ENCODE measurements around the gene LHFPL2.

Gene LHFPL2

GRCh38 chr5:78515670-78516069 lies 132.9 kb downstream of the LHFPL2 start:
- no peak for DNase-seq

GRCh38 chr5:78514427-78515330 lies 133.9 kb downstream of the LHFPL2 start:
- DNase-seq = no peak

GRCh38 chr5:78513441-78513840 lies 135.1 kb downstream of the LHFPL2 start:
- DNase-seq = no peak

- DNase-seq = no peak
Observed at GRCh38 chr5:78512435-78512834, 136.1 kb downstream of the LHFPL2 start.

GRCh38 chr5:78511121-78511906 lies 137.3 kb downstream of the LHFPL2 start:
- DNase-seq = no peak

GRCh38 chr5:78509884-78510769 lies 138.4 kb downstream of the LHFPL2 start:
- no peak for DNase-seq

GRCh38 chr5:78509145-78509865 lies 139.3 kb downstream of the LHFPL2 start:
- no peak for DNase-seq

- peak in 1 of 2 experiments; percentile 4 for DNase-seq
Observed at GRCh38 chr5:78508186-78508765, 140.3 kb downstream of the LHFPL2 start.

GRCh38 chr5:78507531-78507930 lies 141.0 kb downstream of the LHFPL2 start:
- DNase-seq = no peak

- DNase-seq = no peak
Observed at GRCh38 chr5:78506261-78507024, 142.1 kb downstream of the LHFPL2 start.

- no peak for DNase-seq
Observed at GRCh38 chr5:78505860-78506259, 142.7 kb downstream of the LHFPL2 start.

- DNase-seq = peak; percentile 97 to 98
Observed at GRCh38 chr5:78504704-78505677, 143.6 kb downstream of the LHFPL2 start.

GRCh38 chr5:78503958-78504653 lies 144.5 kb downstream of the LHFPL2 start:
- no peak for DNase-seq

GRCh38 chr5:78501411-78502352 lies 146.9 kb downstream of the LHFPL2 start:
- DNase-seq = no peak

- DNase-seq = no peak
Observed at GRCh38 chr5:78500871-78501270, 147.7 kb downstream of the LHFPL2 start.

GRCh38 chr5:78500028-78500427 lies 148.5 kb downstream of the LHFPL2 start:
- DNase-seq = no peak

GRCh38 chr5:78499485-78499884 lies 149.1 kb downstream of the LHFPL2 start:
- no peak for DNase-seq

All from NCI-H446 (cell line).